ENCODE results near the gene BTRC.

DNA sequence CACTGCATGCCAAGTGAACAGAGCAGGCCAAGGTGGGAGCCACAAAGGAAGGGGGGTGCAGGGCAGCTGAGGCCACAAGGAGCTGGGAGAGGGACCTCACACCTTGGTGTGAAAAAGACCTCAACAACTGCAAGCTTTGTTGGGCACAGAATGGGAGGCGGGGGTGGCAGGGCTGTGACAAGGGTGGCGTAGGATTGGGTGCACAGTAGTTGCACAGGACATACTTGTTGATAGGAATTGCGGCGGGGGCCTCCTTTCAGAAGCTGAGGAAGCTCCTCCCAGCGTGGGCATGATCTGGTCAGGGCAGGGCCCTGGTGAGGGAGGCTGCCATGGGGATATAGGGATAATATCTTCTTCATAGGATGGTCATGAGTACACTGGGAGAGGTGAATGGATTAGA, 208.3 kb downstream of the BTRC start:
- TF ChIP-seq POLR2A (IDR thresholded peaks at IDR 0.05; ENCODE audit: low read length) (no peak), RAD21 (conservative IDR thresholded peaks at IDR 0.05 in 1 of 2, IDR thresholded peaks at IDR 0.05 in 1 of 2) (no peak), CEBPB (IDR thresholded peaks at IDR 0.05) (no peak), CTCF (IDR thresholded peaks at IDR 0.05) (no peak), MAZ (IDR thresholded peaks at IDR 0.05; ENCODE audit: borderline replicate concordance, low read depth, low read length) (no peak), MAX (IDR thresholded peaks at IDR 0.05) (no peak), MAFK (IDR thresholded peaks at IDR 0.05; ENCODE audit: partially characterized antibody) (no peak)
- TF ChIP-seq, protein P1, sequence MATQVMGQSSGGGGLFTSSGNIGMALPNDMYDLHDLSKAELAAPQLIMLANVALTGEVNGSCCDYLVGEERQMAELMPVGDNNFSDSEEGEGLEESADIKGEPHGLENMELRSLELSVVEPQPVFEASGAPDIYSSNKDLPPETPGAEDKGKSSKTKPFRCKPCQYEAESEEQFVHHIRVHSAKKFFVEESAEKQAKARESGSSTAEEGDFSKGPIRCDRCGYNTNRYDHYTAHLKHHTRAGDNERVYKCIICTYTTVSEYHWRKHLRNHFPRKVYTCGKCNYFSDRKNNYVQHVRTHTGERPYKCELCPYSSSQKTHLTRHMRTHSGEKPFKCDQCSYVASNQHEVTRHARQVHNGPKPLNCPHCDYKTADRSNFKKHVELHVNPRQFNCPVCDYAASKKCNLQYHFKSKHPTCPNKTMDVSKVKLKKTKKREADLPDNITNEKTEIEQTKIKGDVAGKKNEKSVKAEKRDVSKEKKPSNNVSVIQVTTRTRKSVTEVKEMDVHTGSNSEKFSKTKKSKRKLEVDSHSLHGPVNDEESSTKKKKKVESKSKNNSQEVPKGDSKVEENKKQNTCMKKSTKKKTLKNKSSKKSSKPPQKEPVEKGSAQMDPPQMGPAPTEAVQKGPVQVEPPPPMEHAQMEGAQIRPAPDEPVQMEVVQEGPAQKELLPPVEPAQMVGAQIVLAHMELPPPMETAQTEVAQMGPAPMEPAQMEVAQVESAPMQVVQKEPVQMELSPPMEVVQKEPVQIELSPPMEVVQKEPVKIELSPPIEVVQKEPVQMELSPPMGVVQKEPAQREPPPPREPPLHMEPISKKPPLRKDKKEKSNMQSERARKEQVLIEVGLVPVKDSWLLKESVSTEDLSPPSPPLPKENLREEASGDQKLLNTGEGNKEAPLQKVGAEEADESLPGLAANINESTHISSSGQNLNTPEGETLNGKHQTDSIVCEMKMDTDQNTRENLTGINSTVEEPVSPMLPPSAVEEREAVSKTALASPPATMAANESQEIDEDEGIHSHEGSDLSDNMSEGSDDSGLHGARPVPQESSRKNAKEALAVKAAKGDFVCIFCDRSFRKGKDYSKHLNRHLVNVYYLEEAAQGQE (IDR thresholded peaks at IDR 0.05) = no peak

Measured in A549 (cell line).